ENCODE results near the gene MTR.

The MTR gene

GRCh38 chr1:236835491-236835890, 40.4 kb downstream of the MTR start:
- Histone ChIP-seq H3K36me3 (ENCODE audit: insufficient read depth, low read length) (peaks cover 65% of the 10 kb centered on the region), H3K27me3 (ENCODE audit: control insufficient read depth in 1 of 2, insufficient read depth in 2 of 2, low read length in 2 of 2) (no peaks in the 10 kb centered on the region), H3K4me3 (ENCODE audit: low read depth in 1 of 2, low read length in 2 of 2) (no peak overlapping the region), H3K9me3 (ENCODE audit: low read length) (no peaks in the 10 kb centered on the region), H3K9ac (ENCODE audit: low read length) (no peak overlapping the region), H3K4me1 (ENCODE audit: insufficient read depth, low read length) (no peaks in the 10 kb centered on the region), H3K27ac (ENCODE audit: low read depth, low read length) (no peak overlapping the region)

DNA sequence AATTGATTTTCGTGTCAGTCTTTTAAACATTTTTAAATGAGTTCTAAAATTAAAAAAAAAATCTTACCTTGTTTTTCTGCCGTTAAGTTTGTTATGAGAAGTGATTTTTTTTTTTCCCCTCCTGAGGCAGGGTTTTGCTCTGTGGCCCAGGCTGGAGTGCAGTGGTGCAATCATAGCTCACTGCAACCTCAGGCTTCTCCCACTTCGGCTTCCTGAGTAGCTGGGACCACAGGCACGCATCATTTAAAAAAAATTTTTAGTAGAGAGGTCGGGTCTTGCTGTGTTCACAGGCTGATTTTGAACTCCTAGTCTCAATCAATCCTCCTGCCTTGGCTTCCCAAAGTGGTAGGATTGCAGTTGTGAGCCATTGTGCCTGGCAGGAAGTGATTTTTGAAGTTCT, 41.1 kb downstream of the MTR start:
- no peak overlapping the region for H3K27ac ChIP-seq (ENCODE audit: low read depth, low read length)
- H3K27me3 ChIP-seq (ENCODE audit: control insufficient read depth in 1 of 2, insufficient read depth in 2 of 2, low read length in 2 of 2), result no peaks in the 10 kb centered on the region
- H3K9me3 ChIP-seq (ENCODE audit: low read length), result no peaks in the 10 kb centered on the region
- H3K9ac ChIP-seq (ENCODE audit: low read length), result no peak overlapping the region
- H3K4me1 ChIP-seq (ENCODE audit: insufficient read depth, low read length), result no peaks in the 10 kb centered on the region
- no peak overlapping the region for H3K4me3 ChIP-seq (ENCODE audit: low read depth in 1 of 2, low read length in 2 of 2)
- H3K36me3 ChIP-seq (ENCODE audit: insufficient read depth, low read length), result peaks cover 61% of the 10 kb centered on the region

- H3K4me1 ChIP-seq (ENCODE audit: insufficient read depth, low read length), result no peaks in the 10 kb centered on the region
- H3K4me3 ChIP-seq (ENCODE audit: low read depth in 1 of 2, low read length in 2 of 2), result no peak overlapping the region
- no peaks in the 10 kb centered on the region for H3K9me3 ChIP-seq (ENCODE audit: low read length)
- no peaks in the 10 kb centered on the region for H3K27me3 ChIP-seq (ENCODE audit: control insufficient read depth in 1 of 2, insufficient read depth in 2 of 2, low read length in 2 of 2)
- no peak overlapping the region for H3K9ac ChIP-seq (ENCODE audit: low read length)
- H3K27ac ChIP-seq (ENCODE audit: low read depth, low read length), result no peak overlapping the region
- H3K36me3 ChIP-seq (ENCODE audit: insufficient read depth, low read length), result peaks cover 51% of the 10 kb centered on the region
Measured at GRCh38 chr1:236837115-236837514, 42.0 kb downstream of the MTR start.

- Histone ChIP-seq H3K27me3 (ENCODE audit: control insufficient read depth in 1 of 2, insufficient read depth in 2 of 2, low read length in 2 of 2) (no peaks in the 10 kb centered on the region), H3K36me3 (ENCODE audit: insufficient read depth, low read length) (peaks cover 44% of the 10 kb centered on the region), H3K4me3 (ENCODE audit: low read depth in 1 of 2, low read length in 2 of 2) (no peak overlapping the region), H3K9ac (ENCODE audit: low read length) (no peak overlapping the region), H3K4me1 (ENCODE audit: insufficient read depth, low read length) (no peaks in the 10 kb centered on the region), H3K9me3 (ENCODE audit: low read length) (no peaks in the 10 kb centered on the region), H3K27ac (ENCODE audit: low read depth, low read length) (no peak overlapping the region)
Measured at GRCh38 chr1:236837897-236838296, 42.8 kb downstream of the MTR start.

GRCh38 chr1:236841341-236841740, 46.2 kb downstream of the MTR start:
- Histone ChIP-seq H3K36me3 (ENCODE audit: insufficient read depth, low read length) (peaks cover 38% of the 10 kb centered on the region), H3K4me3 (ENCODE audit: low read depth in 1 of 2, low read length in 2 of 2) (no peak overlapping the region), H3K9ac (ENCODE audit: low read length) (no peak overlapping the region), H3K4me1 (ENCODE audit: insufficient read depth, low read length) (peaks cover 17% of the 10 kb centered on the region), H3K27ac (ENCODE audit: low read depth, low read length) (no peak overlapping the region), H3K27me3 (ENCODE audit: control insufficient read depth in 1 of 2, insufficient read depth in 2 of 2, low read length in 2 of 2) (no peaks in the 10 kb centered on the region), H3K9me3 (ENCODE audit: low read length) (no peaks in the 10 kb centered on the region)

DNA sequence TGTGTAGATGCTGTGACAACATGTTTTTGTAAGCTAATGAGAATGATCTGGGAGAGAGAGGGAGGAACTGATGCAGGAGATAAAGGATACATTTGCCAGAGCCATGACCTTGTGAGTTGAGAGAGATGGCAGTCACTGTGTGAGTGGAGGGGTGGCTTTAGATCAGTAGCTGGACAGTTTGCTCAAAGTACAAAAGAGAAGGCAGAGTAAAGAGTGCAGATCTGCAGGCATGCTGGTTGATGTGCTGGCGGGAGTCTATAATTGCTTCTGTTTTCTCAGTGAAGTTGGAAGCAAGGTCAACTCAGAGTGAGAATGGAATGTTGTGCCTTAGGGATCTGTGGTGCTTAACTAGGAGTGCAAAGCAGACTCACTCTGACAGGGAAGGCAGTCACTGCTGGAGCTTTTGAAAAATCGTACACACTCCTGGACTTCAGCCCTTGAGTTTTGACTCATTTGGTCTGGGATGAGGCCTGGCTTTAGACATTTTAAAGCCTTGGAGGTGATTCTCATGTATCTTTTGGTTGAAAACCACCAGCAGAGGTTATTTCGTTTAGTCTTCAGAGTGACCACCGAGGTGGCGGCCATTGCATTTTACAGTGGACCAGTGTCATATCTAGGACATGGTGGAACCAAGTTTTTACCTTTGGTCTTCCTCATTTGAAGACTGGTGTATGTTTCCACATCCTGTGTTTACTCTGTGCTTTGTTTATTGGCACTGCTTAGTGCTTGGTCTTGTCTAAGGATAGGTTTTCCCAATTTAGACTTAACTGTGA, 49.6 kb downstream of the MTR start:
- Histone ChIP-seq H3K4me1 (ENCODE audit: insufficient read depth, low read length) (peaks cover 17% of the 10 kb centered on the region), H3K9me3 (ENCODE audit: low read length) (no peaks in the 10 kb centered on the region), H3K36me3 (ENCODE audit: insufficient read depth, low read length) (peaks cover 24% of the 10 kb centered on the region), H3K27me3 (ENCODE audit: control insufficient read depth in 1 of 2, insufficient read depth in 2 of 2, low read length in 2 of 2) (no peaks in the 10 kb centered on the region), H3K27ac (ENCODE audit: low read depth, low read length) (no peak overlapping the region), H3K9ac (ENCODE audit: low read length) (no peak overlapping the region), H3K4me3 (ENCODE audit: low read depth in 1 of 2, low read length in 2 of 2) (no peak overlapping the region)

- H3K4me3 ChIP-seq (ENCODE audit: low read depth in 1 of 2, low read length in 2 of 2), result no peak overlapping the region
- peaks cover 15% of the 10 kb centered on the region for H3K36me3 ChIP-seq (ENCODE audit: insufficient read depth, low read length)
- H3K27ac ChIP-seq (ENCODE audit: low read depth, low read length), result no peak overlapping the region
- peaks cover 17% of the 10 kb centered on the region for H3K4me1 ChIP-seq (ENCODE audit: insufficient read depth, low read length)
- H3K9me3 ChIP-seq (ENCODE audit: low read length), result no peaks in the 10 kb centered on the region
- no peaks in the 10 kb centered on the region for H3K27me3 ChIP-seq (ENCODE audit: control insufficient read depth in 1 of 2, insufficient read depth in 2 of 2, low read length in 2 of 2)
- no peak overlapping the region for H3K9ac ChIP-seq (ENCODE audit: low read length)
Measured at GRCh38 chr1:236845830-236846229, 50.7 kb downstream of the MTR start.

DNA sequence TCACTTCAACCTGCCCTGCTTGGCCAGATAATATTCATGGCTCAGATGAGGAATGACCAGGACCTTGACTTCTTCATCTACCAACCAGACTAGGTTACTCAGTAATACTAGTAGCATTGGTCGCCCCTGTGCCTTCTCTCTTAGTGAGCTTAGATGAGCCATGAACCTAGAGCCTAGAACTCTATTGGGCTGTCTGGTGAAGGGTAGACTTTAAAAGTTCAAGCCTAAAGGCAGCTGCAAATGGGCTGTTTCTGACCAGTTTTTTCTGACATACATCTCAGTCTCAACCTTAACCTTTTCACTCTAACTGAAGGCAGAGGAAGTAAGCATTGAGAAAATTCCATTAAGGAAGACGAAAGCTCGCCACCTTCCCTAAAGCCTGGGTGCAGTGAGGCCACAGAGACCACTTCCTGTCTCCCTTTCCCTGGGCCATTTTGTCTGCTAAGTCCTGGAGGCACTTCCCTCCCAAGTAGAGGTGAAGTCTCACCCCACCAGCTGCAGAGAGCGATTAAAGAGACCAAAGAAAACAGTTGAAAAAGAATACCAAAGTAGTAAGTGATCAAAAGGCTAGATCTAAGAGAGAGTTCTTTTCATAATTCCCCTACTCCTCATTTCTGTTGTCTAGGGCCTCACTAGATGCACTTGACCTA, 53.3 kb downstream of the MTR start:
- Histone ChIP-seq H3K27ac (ENCODE audit: low read depth, low read length) (no peak overlapping the region), H3K36me3 (ENCODE audit: insufficient read depth, low read length) (peaks cover 22% of the 10 kb centered on the region), H3K4me1 (ENCODE audit: insufficient read depth, low read length) (peaks cover 17% of the 10 kb centered on the region), H3K27me3 (ENCODE audit: control insufficient read depth in 1 of 2, insufficient read depth in 2 of 2, low read length in 2 of 2) (no peaks in the 10 kb centered on the region), H3K4me3 (ENCODE audit: low read depth in 1 of 2, low read length in 2 of 2) (no peak overlapping the region), H3K9ac (ENCODE audit: low read length) (no peak overlapping the region), H3K9me3 (ENCODE audit: low read length) (no peaks in the 10 kb centered on the region)

DNA sequence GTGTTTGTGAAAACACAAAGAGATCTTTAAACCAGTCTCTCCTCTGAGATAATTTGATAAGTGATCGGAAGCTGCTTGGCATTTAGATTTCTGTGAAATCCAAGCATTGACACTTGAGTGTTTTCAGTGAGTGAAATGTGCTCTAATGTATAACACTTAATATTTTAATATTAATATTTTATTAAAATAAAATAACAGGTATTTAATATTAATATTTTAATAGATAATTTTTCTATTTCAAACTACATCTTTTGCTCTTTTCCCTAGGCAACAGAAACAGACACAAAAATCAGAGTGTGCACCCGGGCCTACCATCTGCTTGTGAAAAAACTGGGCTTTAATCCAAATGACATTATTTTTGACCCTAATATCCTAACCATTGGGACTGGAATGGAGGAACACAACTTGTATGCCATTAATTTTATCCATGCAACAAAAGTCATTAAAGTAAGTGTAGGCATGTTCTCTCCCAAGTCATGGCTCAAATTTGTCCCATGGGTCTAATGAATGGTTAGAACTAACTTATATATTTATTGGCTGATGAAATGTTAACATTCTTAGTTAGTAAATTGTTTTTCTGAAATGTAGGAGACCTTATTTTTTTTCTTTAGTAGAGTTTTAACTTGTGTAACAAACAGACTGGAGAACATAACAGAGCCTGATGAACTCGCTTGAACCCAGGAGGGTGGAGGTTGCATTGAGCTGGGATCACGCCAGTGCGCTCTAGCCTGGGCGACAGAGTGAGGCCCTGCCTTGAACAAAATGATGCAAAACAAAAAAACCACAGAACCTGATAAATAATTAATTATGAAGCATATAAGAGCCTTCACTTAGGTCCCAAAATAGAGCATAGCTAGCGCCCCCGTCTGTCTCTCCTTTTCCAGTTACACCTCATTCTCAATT, 55.2 kb downstream of the MTR start:
- Histone ChIP-seq H3K9me3 (ENCODE audit: low read length) (no peaks in the 10 kb centered on the region), H3K27me3 (ENCODE audit: control insufficient read depth in 1 of 2, insufficient read depth in 2 of 2, low read length in 2 of 2) (no peaks in the 10 kb centered on the region), H3K4me3 (ENCODE audit: low read depth in 1 of 2, low read length in 2 of 2) (no peak overlapping the region), H3K36me3 (ENCODE audit: insufficient read depth, low read length) (peaks cover 31% of the 10 kb centered on the region), H3K9ac (ENCODE audit: low read length) (no peak overlapping the region), H3K4me1 (ENCODE audit: insufficient read depth, low read length) (peaks cover 13% of the 10 kb centered on the region), H3K27ac (ENCODE audit: low read depth, low read length) (no peak overlapping the region)

DNA sequence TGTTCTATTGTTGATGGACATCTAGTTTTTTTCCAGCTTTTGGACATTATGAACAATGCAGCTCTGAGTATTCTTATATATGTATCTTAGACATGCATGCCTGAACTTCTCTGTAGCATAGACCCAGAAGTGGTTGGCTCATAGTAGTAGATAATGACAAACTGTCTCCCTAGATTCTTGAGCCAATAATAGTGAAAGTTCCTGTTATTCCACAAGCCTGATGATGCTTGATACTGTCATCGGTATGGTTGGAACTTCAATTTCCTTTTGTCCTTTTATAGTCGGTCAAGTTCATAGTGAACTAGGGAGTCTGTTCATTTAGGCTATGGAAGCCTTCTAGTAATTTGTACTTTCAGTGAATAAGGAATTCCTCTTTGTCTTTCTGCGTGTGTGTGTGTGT, 56.8 kb downstream of the MTR start:
- Histone ChIP-seq H3K36me3 (ENCODE audit: insufficient read depth, low read length) (peaks cover 40% of the 10 kb centered on the region), H3K4me3 (ENCODE audit: low read depth in 1 of 2, low read length in 2 of 2) (no peak overlapping the region), H3K4me1 (ENCODE audit: insufficient read depth, low read length) (peaks cover 13% of the 10 kb centered on the region), H3K9me3 (ENCODE audit: low read length) (no peaks in the 10 kb centered on the region), H3K27ac (ENCODE audit: low read depth, low read length) (no peak overlapping the region), H3K9ac (ENCODE audit: low read length) (no peak overlapping the region), H3K27me3 (ENCODE audit: control insufficient read depth in 1 of 2, insufficient read depth in 2 of 2, low read length in 2 of 2) (no peaks in the 10 kb centered on the region)

GRCh38 chr1:236853921-236854604, 59.0 kb downstream of the MTR start:
- Histone ChIP-seq H3K4me3 (ENCODE audit: low read depth in 1 of 2, low read length in 2 of 2) (no peak overlapping the region), H3K27me3 (ENCODE audit: control insufficient read depth in 1 of 2, insufficient read depth in 2 of 2, low read length in 2 of 2) (no peaks in the 10 kb centered on the region), H3K4me1 (ENCODE audit: insufficient read depth, low read length) (peaks cover 13% of the 10 kb centered on the region), H3K36me3 (ENCODE audit: insufficient read depth, low read length) (peaks cover 46% of the 10 kb centered on the region), H3K27ac (ENCODE audit: low read depth, low read length) (peak overlapping the region; percentile 7), H3K9me3 (ENCODE audit: low read length) (no peaks in the 10 kb centered on the region), H3K9ac (ENCODE audit: low read length) (no peak overlapping the region)
